A549 (cell line): ENCODE data around the gene KLHL11. TPM values are rescaled to one million over a fixed set of nuclear protein-coding genes. Genes with fewer than 3 reads are reported as not detected.

Source experiments
- BCL3 ChIP-seq: fragments of >200 bp; sonication (Bioruptor Twin); formaldehyde crosslinking; IDR thresholded peaks from 3 replicates; pipeline ENCODE4 v1.6.1; 2016
- EHF ChIP-seq: fragments of 250-450 bp; sonication (Bioruptor Pico); IDR thresholded peaks from 2 replicates; pipeline ENCODE4 v1.5.0; 2020; ENCODE audit warnings: mild to moderate bottlenecking
- EHMT2 ChIP-seq: fragments of 200-600 bp; sonication (generic); IDR thresholded peaks from 2 replicates; pipeline ENCODE4 v1.6.1; 2016; ENCODE audit warnings: antibody characterized with exemption, low read depth, mild to moderate bottlenecking, moderate library complexity
- EP300 ChIP-seq, 2 experiments: fragments of >200 bp; sonication (Bioruptor Twin); formaldehyde crosslinking; IDR thresholded peaks; 2 replicates in 1 of 2; 3 replicates in 1 of 2; pipeline ENCODE4 v1.6.1; 2016 to 2017
- FOSB ChIP-seq: fragments of 250-450 bp; sonication (Bioruptor Pico); IDR thresholded peaks from 2 replicates; pipeline ENCODE4 v1.5.0; 2020; ENCODE audit warnings: mild to moderate bottlenecking, moderate library complexity
- FOSL2 ChIP-seq, 2 experiments: fragments of 450-650 bp in 1 of 2; fragments of >200 bp in 1 of 2; sonication (Bioruptor Twin) in 1 of 2; formaldehyde crosslinking; IDR thresholded peaks; 2 replicates each; pipeline versions ENCODE4 v1.5.0 to v1.6.1; 2016 to 2020; ENCODE audit warnings: mild to moderate bottlenecking in 1 of 2, moderate library complexity in 1 of 2
- HEYL ChIP-seq: fragments of 250-450 bp; sonication (Bioruptor Pico); IDR thresholded peaks from 2 replicates; pipeline ENCODE4 v1.8.0; 2021; ENCODE audit warnings: mild to moderate bottlenecking, moderate library complexity
- JUN ChIP-seq, 2 experiments: fragments of >200 bp; sonication (Bioruptor Twin); formaldehyde crosslinking; IDR thresholded peaks; 2 replicates in 1 of 2; 3 replicates in 1 of 2; pipeline ENCODE4 v1.6.1; 2016 to 2017
- MAFK ChIP-seq: fragments of 450-650 bp; IDR thresholded peaks from 2 replicates; pipeline ENCODE4 v1.6.1; 2014; ENCODE audit not compliant: partially characterized antibody
- MAZ ChIP-seq: fragments of 150-350 bp; IDR thresholded peaks from 2 replicates; pipeline ENCODE4 v1.6.1; 2014; ENCODE audit warnings: antibody characterized with exemption, low read depth, low read length, borderline replicate concordance
- MYC ChIP-seq: IDR thresholded peaks from 2 replicates; pipeline ENCODE4 v1.6.1; 2012; ENCODE audit warnings: mild to moderate bottlenecking, inconsistent platforms, low read length, improper control_type of control experiment, borderline replicate concordance
- PHF8 ChIP-seq: fragments of 200-600 bp; sonication (generic); IDR thresholded peaks from 2 replicates; pipeline ENCODE4 v1.6.1; 2016; ENCODE audit warnings: low read depth, mild to moderate bottlenecking, antibody characterized with exemption, moderate library complexity, borderline replicate concordance
- POLR2AphosphoS2 ChIP-seq: conservative IDR thresholded peaks from 2 replicates; pipeline ENCODE4 v1.6.1; 2012; ENCODE audit warnings: low read length, improper control_type of control experiment, inconsistent platforms
- RAD21 ChIP-seq, 2 experiments: fragments of >200 bp in 1 of 2; sonication (Bioruptor Twin) in 1 of 2; formaldehyde crosslinking in 1 of 2; IDR thresholded peaks in 1 of 2; conservative IDR thresholded peaks in 1 of 2; 2 replicates in 1 of 2; 3 replicates in 1 of 2; pipeline ENCODE4 v1.6.1; 2012 to 2018; ENCODE audit warnings: inconsistent platforms in 1 of 2
- RNF2 ChIP-seq: fragments of 200-600 bp; sonication (generic); IDR thresholded peaks from 2 replicates; pipeline ENCODE4 v1.6.1; 2016; ENCODE audit warnings: low read depth, mild to moderate bottlenecking, antibody characterized with exemption, moderate library complexity, borderline replicate concordance
- SREBF2 ChIP-seq: fragments of 450-650 bp; IDR thresholded peaks from 2 replicates; pipeline ENCODE4 v1.6.1; 2014; ENCODE audit warnings: mild to moderate bottlenecking, moderate library complexity
- TFCP2L1 ChIP-seq: fragments of 250-450 bp; sonication (Bioruptor Pico); IDR thresholded peaks from 2 replicates; pipeline ENCODE4 v1.5.0; 2021; ENCODE audit warnings: mild to moderate bottlenecking
- USF2 ChIP-seq: fragments of 450-650 bp; IDR thresholded peaks from 2 replicates; pipeline ENCODE4 v1.6.1; 2014; ENCODE audit warnings: antibody characterized with exemption
- ZFP36 ChIP-seq: fragments of 450-650 bp; IDR thresholded peaks from 2 replicates; pipeline ENCODE4 v1.6.1; 2014; ENCODE audit warnings: borderline replicate concordance; ENCODE audit not compliant: partially characterized antibody
- ZSCAN20 ChIP-seq: fragments of 250-450 bp; sonication (Bioruptor Pico); IDR thresholded peaks from 2 replicates; pipeline ENCODE4 v1.8.0; 2022; ENCODE audit warnings: mild to moderate bottlenecking, moderate library complexity
- polyA plus RNA-seq, 4 experiments: library from polyadenylated mRNA; depleted of rRNA in 3 of 4; stranded (reverse); fragments of >200 nt; fragmentation: RNase III in 1 of 4; extraction: RNeasy Plus Mini Kit Qiagen cat#74134 plus additional on column Dnase treatment in 1 of 4; gene quantifications; 2 replicates in 3 of 4; 3 replicates in 1 of 4; pipeline ENCODE4 v1.2.3, GENCODE V29; 2011 to 2017
- TF ChIP-seq, protein P1 (sequence below): IDR thresholded peaks from 2 replicates; pipeline ENCODE4 v1.6.1; 2012
- TF ChIP-seq, protein P2 (sequence below): IDR thresholded peaks from 2 replicates; pipeline ENCODE4 v1.6.1; 2012
- TF ChIP-seq, protein P3 (sequence below): fragments of >200 bp; sonication (Bioruptor Twin); formaldehyde crosslinking; IDR thresholded peaks from 3 replicates; pipeline ENCODE4 v1.5.1; 2016

KLHL11 gene
- polyA plus RNA-seq, 2 of the 4 experiments (the other 2 are of a cell fraction) = 3.8 to 12.7 TPM

DNA sequence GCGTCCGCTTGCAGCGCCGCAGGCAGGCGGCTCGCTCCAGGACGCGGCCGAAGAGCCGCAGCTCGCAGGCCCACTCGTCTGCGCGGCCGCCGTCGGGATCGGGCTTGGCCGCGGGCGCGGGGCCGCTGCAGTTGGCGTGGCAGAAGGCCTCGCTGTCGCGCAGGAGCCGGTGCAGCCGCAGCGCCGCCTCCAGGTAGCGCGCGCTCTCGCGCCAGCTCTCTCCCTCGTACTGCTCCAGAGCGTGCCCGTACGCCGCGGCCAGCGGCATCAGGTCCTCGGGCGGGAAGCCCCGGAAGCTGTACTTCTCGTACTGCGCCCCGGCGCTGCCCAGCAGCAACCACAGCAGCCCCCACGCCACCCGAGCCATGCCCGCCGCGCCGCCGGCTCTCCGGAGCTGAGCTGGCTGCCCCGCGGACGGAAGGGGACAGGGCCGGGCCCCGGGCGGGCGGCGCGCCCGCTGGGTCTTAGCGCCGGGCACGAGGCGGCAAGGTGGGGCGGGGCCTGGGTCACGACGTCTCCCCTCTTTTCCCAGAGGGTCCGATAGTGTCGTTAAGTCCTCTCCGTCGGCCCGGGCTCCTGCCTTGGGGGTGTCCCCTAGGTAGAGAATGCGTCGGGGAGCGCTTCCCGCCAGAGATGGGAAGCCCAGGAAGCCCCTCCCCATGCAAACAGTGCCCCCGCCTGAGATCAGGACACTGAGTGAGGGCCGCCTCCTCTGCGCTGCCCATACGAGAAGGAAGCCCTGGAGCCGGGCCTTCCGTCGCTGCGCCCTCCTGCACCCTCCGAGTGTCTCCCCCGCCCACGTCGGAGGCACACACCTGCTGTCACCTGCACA, 53.5 kb downstream of the KLHL11 start, which contains the start of gene P3H4 (continued):
- TF ChIP-seq, protein P1, sequence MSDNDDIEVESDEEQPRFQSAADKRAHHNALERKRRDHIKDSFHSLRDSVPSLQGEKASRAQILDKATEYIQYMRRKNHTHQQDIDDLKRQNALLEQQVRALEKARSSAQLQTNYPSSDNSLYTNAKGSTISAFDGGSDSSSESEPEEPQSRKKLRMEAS = peak; percentile 95
- TF ChIP-seq, protein P2, sequence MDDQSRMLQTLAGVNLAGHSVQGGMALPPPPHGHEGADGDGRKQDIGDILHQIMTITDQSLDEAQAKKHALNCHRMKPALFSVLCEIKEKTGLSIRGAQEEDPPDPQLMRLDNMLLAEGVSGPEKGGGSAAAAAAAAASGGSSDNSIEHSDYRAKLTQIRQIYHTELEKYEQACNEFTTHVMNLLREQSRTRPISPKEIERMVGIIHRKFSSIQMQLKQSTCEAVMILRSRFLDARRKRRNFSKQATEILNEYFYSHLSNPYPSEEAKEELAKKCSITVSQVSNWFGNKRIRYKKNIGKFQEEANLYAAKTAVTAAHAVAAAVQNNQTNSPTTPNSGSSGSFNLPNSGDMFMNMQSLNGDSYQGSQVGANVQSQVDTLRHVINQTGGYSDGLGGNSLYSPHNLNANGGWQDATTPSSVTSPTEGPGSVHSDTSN = no peak
- TF ChIP-seq MAFK (no peak), SREBF2 (no peak), EP300 (IDR thresholded peaks at IDR 0.05) (no peak), FOSL2 (IDR thresholded peaks at IDR 0.05) (no peak), FOSL2 (CRISPR knock-in tag; IDR thresholded peaks at IDR 0.05) (no peak), TFCP2L1 (CRISPR knock-in tag) (no peak), HEYL (CRISPR knock-in tag) (no peak), JUN (IDR thresholded peaks at IDR 0.05) (peak; percentile 37 to 92; a peak in 3 of 5 replicates), RNF2 (no peak), RAD21 (conservative IDR thresholded peaks at IDR 0.05 in 1 of 2, IDR thresholded peaks at IDR 0.05 in 1 of 2) (peak; percentile 51 to 80), MAZ (no peak), MYC (peak; percentile 82; the same call in 1 of the 2 replicates), USF2 (no peak), BCL3 (peak; percentile 75; the same call in 2 of the 3 replicates), ZSCAN20 (CRISPR knock-in tag) (no peak), EHMT2 (no peak), FOSB (CRISPR knock-in tag) (no peak), ZFP36 (no peak), POLR2AphosphoS2 (no peak), PHF8 (peak; percentile 7; the same call in 1 of the 2 replicates), EHF (CRISPR knock-in tag) (no peak; the same call in 1 of the 2 replicates)
- TF ChIP-seq, protein P3, sequence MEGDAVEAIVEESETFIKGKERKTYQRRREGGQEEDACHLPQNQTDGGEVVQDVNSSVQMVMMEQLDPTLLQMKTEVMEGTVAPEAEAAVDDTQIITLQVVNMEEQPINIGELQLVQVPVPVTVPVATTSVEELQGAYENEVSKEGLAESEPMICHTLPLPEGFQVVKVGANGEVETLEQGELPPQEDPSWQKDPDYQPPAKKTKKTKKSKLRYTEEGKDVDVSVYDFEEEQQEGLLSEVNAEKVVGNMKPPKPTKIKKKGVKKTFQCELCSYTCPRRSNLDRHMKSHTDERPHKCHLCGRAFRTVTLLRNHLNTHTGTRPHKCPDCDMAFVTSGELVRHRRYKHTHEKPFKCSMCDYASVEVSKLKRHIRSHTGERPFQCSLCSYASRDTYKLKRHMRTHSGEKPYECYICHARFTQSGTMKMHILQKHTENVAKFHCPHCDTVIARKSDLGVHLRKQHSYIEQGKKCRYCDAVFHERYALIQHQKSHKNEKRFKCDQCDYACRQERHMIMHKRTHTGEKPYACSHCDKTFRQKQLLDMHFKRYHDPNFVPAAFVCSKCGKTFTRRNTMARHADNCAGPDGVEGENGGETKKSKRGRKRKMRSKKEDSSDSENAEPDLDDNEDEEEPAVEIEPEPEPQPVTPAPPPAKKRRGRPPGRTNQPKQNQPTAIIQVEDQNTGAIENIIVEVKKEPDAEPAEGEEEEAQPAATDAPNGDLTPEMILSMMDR = peak; percentile 90
